B cell (primary cell): Measurements from ENCODE around the gene SLC22A31. TPM values are rescaled to one million over a fixed set of nuclear protein-coding genes. Genes with fewer than 3 reads are reported as not detected.

ENCODE experiments used
- ATAC-seq: fragments of 200-7000 bp; cut with Tn5 transposase; one replicate; pipeline ENCODE4 v1.10.0; 2021; ENCODE audit warnings: low read depth, mild to moderate bottlenecking, moderate number of reproducible peaks, moderate library complexity
- CTCF ChIA-PET: fragments of 350-600 bp; sonication (Branson Sonifier 250); formaldehyde crosslinking; loops from one replicate; lab custom pipeline; 2021; ENCODE audit warnings: antibody characterized with exemption, inconsistent platforms; lab: Charles Lee
- POLR2A ChIA-PET: fragments of 350-600 bp; sonication (Branson Sonifier 250); formaldehyde crosslinking; loops from one replicate; lab custom pipeline; 2021; ENCODE audit warnings: antibody characterized with exemption; lab: Charles Lee
- DNase-seq: peaks from one replicate; pipeline ENCODE4 v3.0.0; 2013
- H2AFZ ChIP-seq: 2 replicates; pipeline ENCODE4 v1.6.1; 2012; ENCODE audit warnings: mild to moderate bottlenecking, low read depth, low read length; ENCODE audit not compliant: insufficient read depth, poor library complexity, severe bottlenecking
- H3K27ac ChIP-seq, 2 donors: 1 replicate in 1 of 2; 2 replicates in 1 of 2; pipeline ENCODE4 v1.5.1; 2012 to 2013; ENCODE audit warnings: low read length in 2 of 2, mild to moderate bottlenecking in 2 of 2, moderate library complexity in 1 of 2
- H3K27me3 ChIP-seq, 4 experiments: fragments of 200-600 bp in 1 of 4; sonication (generic) in 1 of 4; replicated peaks in 1 of 4; 1 replicate in 2 of 4; 2 replicates in 2 of 4; pipeline versions ENCODE4 v1.6.1 to v1.7.0; 2013 to 2016; ENCODE audit warnings: low read length in 3 of 4, mild to moderate bottlenecking in 2 of 4, mixed read lengths in 1 of 4, moderate library complexity in 1 of 4; ENCODE audit not compliant: insufficient read depth in 4 of 4, control insufficient read depth in 3 of 4; ENCODE audit errors: control extremely low read depth in 1 of 4
- H3K36me3 ChIP-seq, 2 experiments: replicated peaks in 1 of 2; 1 replicate in 1 of 2; 2 replicates in 1 of 2; pipeline versions ENCODE4 v1.6.1 to v1.7.1; 2013; ENCODE audit warnings: low read length in 1 of 2; ENCODE audit not compliant: insufficient read depth in 2 of 2, control insufficient read depth in 1 of 2; ENCODE audit errors: control extremely low read depth in 1 of 2, extremely low read depth in 1 of 2
- H3K4me1 ChIP-seq, 2 donors: fragments of 200-600 bp in 1 of 2; sonication (generic) in 1 of 2; 1 replicate in 1 of 2; 2 replicates in 1 of 2; pipeline versions ENCODE4 v1.5.1 to v1.6.1; 2013 to 2017; ENCODE audit warnings: low read length in 2 of 2; ENCODE audit not compliant: control insufficient read depth in 2 of 2, insufficient read depth in 2 of 2
- H3K4me2 ChIP-seq: replicated peaks from 2 replicates; pipeline ENCODE3; 2012; ENCODE audit warnings: mild to moderate bottlenecking, low read depth, low read length; ENCODE audit not compliant: poor library complexity, severe bottlenecking
- H3K4me3 ChIP-seq, 5 experiments: fragments of 200-600 bp in 1 of 5; sonication (generic) in 1 of 5; 1 replicate in 3 of 5; 2 replicates in 2 of 5; pipeline versions ENCODE4 v1.5.1 to v1.7.0; 2011 to 2016; ENCODE audit warnings: low read length in 4 of 5, mild to moderate bottlenecking in 4 of 5, low read depth in 2 of 5, control low read depth in 1 of 5, moderate library complexity in 1 of 5; ENCODE audit not compliant: insufficient read depth in 1 of 5; ENCODE audit errors: control extremely low read depth in 1 of 5, extremely low read depth in 1 of 5
- H3K79me2 ChIP-seq: fragments of 200-600 bp; sonication (generic); one replicate; pipeline ENCODE4 v1.6.0; 2016; ENCODE audit warnings: low read length; ENCODE audit not compliant: control insufficient read depth, insufficient read depth
- H3K9ac ChIP-seq: fragments of 200-600 bp; sonication (generic); 2 replicates; pipeline ENCODE4 v1.6.1; 2017; ENCODE audit warnings: mild to moderate bottlenecking, low read length, moderate library complexity
- H3K9me3 ChIP-seq, 3 donors: one replicate each; pipeline versions ENCODE4 v1.6.1 to v1.7.1; 2013; ENCODE audit warnings: low read length in 2 of 3; ENCODE audit not compliant: control insufficient read depth in 2 of 3, insufficient read depth in 1 of 3; ENCODE audit errors: control extremely low read depth in 1 of 3
- H4K20me1 ChIP-seq: 2 replicates; pipeline ENCODE4 v1.6.0; 2012; ENCODE audit warnings: mild to moderate bottlenecking, low read length; ENCODE audit not compliant: insufficient read depth, control insufficient read depth, poor library complexity, severe bottlenecking
- H3K27ac Mint-ChIP-seq: one replicate; pipeline ENCODE4 v1.8.0; 2021; ENCODE audit warnings: mixed read lengths
- H3K27me3 Mint-ChIP-seq: one replicate; pipeline ENCODE4 v1.8.0; 2021; ENCODE audit warnings: mixed read lengths
- H3K4me1 Mint-ChIP-seq: one replicate; pipeline ENCODE4 v1.8.0; 2021; ENCODE audit warnings: mixed read lengths
- H3K4me3 Mint-ChIP-seq: one replicate; pipeline ENCODE4 v1.8.0; 2021; ENCODE audit warnings: mixed read lengths
- H3K9me3 Mint-ChIP-seq: one replicate; pipeline ENCODE4 v1.8.0; 2022; ENCODE audit warnings: mixed read lengths; ENCODE audit not compliant: insufficient read depth
- CTCF ChIP-seq: fragments of 200-600 bp; IDR thresholded peaks from one replicate; pipeline ENCODE4 v1.8.0; 2022; ENCODE audit warnings: antibody characterized with exemption, mild to moderate bottlenecking
- EZH2 ChIP-seq: IDR thresholded peaks from 2 replicates; pipeline ENCODE4 v1.6.1; 2012; ENCODE audit warnings: borderline replicate concordance, low read depth, mild to moderate bottlenecking, moderate library complexity, low read length; ENCODE audit not compliant: insufficient read depth, poor library complexity, severe bottlenecking
- WGBS: methylation state at CpG from one replicate; pipeline ENCODE4 v1.1.5; 2013; ENCODE audit warnings: missing lambda C conversion rate; ENCODE audit not compliant: insufficient coverage; 5-methylcytosine and 5-hydroxymethylcytosine counted together
- intact Hi-C: fragments of 100-400 bp; cut with micrococcal nuclease; formaldehyde crosslinking; loops from one replicate; pipeline ENCODE4 v1.10.0; 2022
- polyA plus RNA-seq: library from polyadenylated mRNA; depleted of rRNA; stranded (reverse); fragments of >200 nt; gene quantifications from 2 replicates; pipeline ENCODE4 v1.2.3, GENCODE V29; 2012
- total RNA-seq, 2 donors: library from RNA; stranded (reverse); fragments of 120-200 nt in 1 of 2; gene quantifications; 1 replicate in 1 of 2; 2 replicates in 1 of 2; pipeline versions ENCODE4 v1.2.3 to v1.2.4, GENCODE V29; 2013 to 2022

Gene SLC22A31
- total and polyA plus RNA-seq, 2 donors (not counting 1 experiment from before 2014, with no cell fraction given) = 0.33 TPM; not detected in 1

- Histone ChIP-seq H3K4me2 (no peak overlapping the region), H3K4me3 (no peak overlapping the region), H3K27ac (no peak overlapping the region), H4K20me1 (no peaks in the 10 kb centered on the region), H3K79me2 (no peaks in the 10 kb centered on the region), H3K27me3 (no peaks in the 10 kb centered on the region), H3K36me3 (no peaks in the 10 kb centered on the region), H3K9ac (no peak overlapping the region), H2AFZ (no peak overlapping the region), H3K4me1 (no peaks in the 10 kb centered on the region), H3K9me3 (peaks cover 0 to 16% (median 0%) of the 10 kb centered on the region in 3 donors)
- H3K27me3 Mint-ChIP-seq = no peaks in the 10 kb centered on the region
- peak; percentile 48 for DNase-seq
- ChIA-PET CTCF (no interaction called here), POLR2A (no interaction called here)
- no peak overlapping the region for H3K27ac Mint-ChIP-seq
- WGBS = 84% methylated on average over 44 of the region's 48 CpGs
- TF ChIP-seq CTCF (no peak), EZH2 (no peak)
- H3K4me3 Mint-ChIP-seq = no peak overlapping the region
- intact Hi-C loops = no loop called here
- ATAC-seq = peak; percentile 22
- H3K9me3 Mint-ChIP-seq = no peaks in the 10 kb centered on the region
- H3K4me1 Mint-ChIP-seq = no peaks in the 10 kb centered on the region
Measured at GRCh38 chr16:89184933-89185794, 15.2 kb downstream of the SLC22A31 start.

- no peak overlapping the region for H3K4me3 Mint-ChIP-seq
- H3K4me2 ChIP-seq = no peak overlapping the region
- H3K27ac Mint-ChIP-seq = peak overlapping the region; percentile 17
- DNase-seq = no peak
- peaks cover 0 to 16% (median 0%) of the 10 kb centered on the region in 3 donors for H3K9me3 ChIP-seq
- ChIA-PET POLR2A (no interaction called here), CTCF (no interaction called here)
- H3K4me1 Mint-ChIP-seq = no peaks in the 10 kb centered on the region
- no peak for TF ChIP-seq EZH2
- no peak for TF ChIP-seq CTCF
- no peaks in the 10 kb centered on the region for H3K36me3 ChIP-seq
- H3K4me3 ChIP-seq = no peak overlapping the region
- WGBS = 85% methylated on average over 9 of the region's 9 CpGs
- intact Hi-C loops = no loop called here
- no peaks in the 10 kb centered on the region for H3K9me3 Mint-ChIP-seq
- H3K79me2 ChIP-seq = no peaks in the 10 kb centered on the region
- H3K27me3 Mint-ChIP-seq = no peaks in the 10 kb centered on the region
- H3K4me1 ChIP-seq = no peaks in the 10 kb centered on the region
- no peaks in the 10 kb centered on the region for H4K20me1 ChIP-seq
- no peak overlapping the region for H2AFZ ChIP-seq
- no peak overlapping the region for H3K27ac ChIP-seq
- no peak overlapping the region for H3K9ac ChIP-seq
- no peaks in the 10 kb centered on the region for H3K27me3 ChIP-seq
- ATAC-seq = no peak
Measured at GRCh38 chr16:89184677-89184932, 15.7 kb downstream of the SLC22A31 start.
